Neural cell (in vitro differentiated cells): ENCODE data around the gene SUMO3. TPM values are rescaled to one million over a fixed set of nuclear protein-coding genes. Genes with fewer than 3 reads are reported as not detected.

Experiments used
- H2AFZ ChIP-seq: fragments of 200-600, 300-800 bp; sonication (generic), shearing (Covaris generic); 2 replicates; pipeline ENCODE4 v1.6.0; 2014; ENCODE audit warnings: low read depth, mild to moderate bottlenecking, antibody characterized with exemption, low read length, moderate library complexity
- H3F3A ChIP-seq: fragments of 200-600 bp; shearing (Covaris generic); 2 replicates; pipeline ENCODE4 v1.6.1; 2016; ENCODE audit warnings: mild to moderate bottlenecking, moderate library complexity, mixed read lengths, antibody characterized with exemption, low read length; ENCODE audit not compliant: insufficient read depth, poor library complexity, severe bottlenecking
- H3K27ac ChIP-seq: fragments of 200-600, 300-800 bp; sonication (generic), shearing (Covaris generic); 2 replicates; pipeline ENCODE4 v1.5.1; 2014; ENCODE audit warnings: mild to moderate bottlenecking, low read length, moderate library complexity
- H3K27me3 ChIP-seq: fragments of 300-800, 200-600 bp; sonication (generic), shearing (Covaris generic); 2 replicates; pipeline ENCODE4 v1.6.0; 2014; ENCODE audit warnings: mild to moderate bottlenecking, low read depth, low read length, moderate library complexity; ENCODE audit not compliant: insufficient read depth
- H3K36me3 ChIP-seq: fragments of 300-800, 200-600 bp; sonication (generic), shearing (Covaris generic); 2 replicates; pipeline ENCODE4 v1.5.1; 2014; ENCODE audit warnings: mild to moderate bottlenecking, antibody characterized with exemption, low read length, moderate library complexity; ENCODE audit not compliant: insufficient read depth
- H3K4me2 ChIP-seq: fragments of 300-800, 200-600 bp; sonication (generic), shearing (Covaris generic); 2 replicates; pipeline ENCODE4 v1.6.0; 2014; ENCODE audit warnings: mild to moderate bottlenecking, low read length
- H3K4me3 ChIP-seq: fragments of 300-800, 200-600 bp; sonication (generic), shearing (Covaris generic); 2 replicates; pipeline ENCODE4 v1.5.1; 2014; ENCODE audit warnings: mild to moderate bottlenecking, low read length, moderate library complexity
- H3K79me2 ChIP-seq: fragments of 200-600 bp; shearing (Covaris generic); replicated peaks from 2 replicates; pipeline ENCODE4 v1.6.0; 2014; ENCODE audit warnings: mild to moderate bottlenecking, low read length, moderate library complexity; ENCODE audit not compliant: insufficient read depth
- H3K9ac ChIP-seq: fragments of 300-800, 200-600 bp; sonication (generic), shearing (Covaris generic); 2 replicates; pipeline ENCODE4 v1.6.1; 2016; ENCODE audit warnings: mild to moderate bottlenecking, low read length, mixed read lengths
- H3K9me2 ChIP-seq: fragments of 200-600 bp; shearing (Covaris generic); 2 replicates; pipeline ENCODE4 v1.6.1; 2016; ENCODE audit warnings: mild to moderate bottlenecking, low read length, mixed read lengths; ENCODE audit not compliant: insufficient read depth
- H3K9me3 ChIP-seq: fragments of 200-600, 300-800 bp; sonication (generic), shearing (Covaris generic); 2 replicates; pipeline ENCODE4 v1.6.1; 2016; ENCODE audit warnings: mild to moderate bottlenecking, mixed run types, low read length, moderate library complexity, mixed read lengths
- H4K20me1 ChIP-seq: fragments of 200-600 bp; shearing (Covaris generic); 2 replicates; pipeline ENCODE4 v1.6.1; 2016; ENCODE audit warnings: mild to moderate bottlenecking, mixed run types; ENCODE audit not compliant: insufficient read depth
- CTCF ChIP-seq: fragments of 450-650 bp; IDR thresholded peaks from 2 replicates; pipeline ENCODE4 v1.5.1; 2014; ENCODE audit warnings: antibody characterized with exemption, mild to moderate bottlenecking, moderate library complexity; ENCODE audit not compliant: poor library complexity, severe bottlenecking
- EP300 ChIP-seq: fragments of 450-650 bp; conservative IDR thresholded peaks from 2 replicates; pipeline ENCODE4 v1.6.1; 2014; ENCODE audit warnings: antibody characterized with exemption, mild to moderate bottlenecking, moderate library complexity; ENCODE audit not compliant: poor library complexity, severe bottlenecking
- EZH2 ChIP-seq: fragments of 200-600, 300-800 bp; shearing (Covaris generic), sonication (generic); IDR thresholded peaks from 2 replicates; pipeline ENCODE4 v1.6.1; 2014; ENCODE audit warnings: antibody characterized with exemption, low read length, borderline replicate concordance, mild to moderate bottlenecking; ENCODE audit not compliant: insufficient read depth, poor library complexity, severe bottlenecking
- MXI1 ChIP-seq: fragments of 450-650 bp; conservative IDR thresholded peaks from 2 replicates; pipeline ENCODE4 v1.6.1; 2014; ENCODE audit warnings: antibody characterized with exemption, mild to moderate bottlenecking; ENCODE audit not compliant: poor library complexity, severe bottlenecking
- POLR2AphosphoS5 ChIP-seq: IDR thresholded peaks from 2 replicates; pipeline ENCODE4 v1.6.1; 2012
- RAD21 ChIP-seq: fragments of 450-650 bp; conservative IDR thresholded peaks from 2 replicates; pipeline ENCODE4 v1.6.1; 2014; ENCODE audit warnings: antibody characterized with exemption, mild to moderate bottlenecking, moderate library complexity
- SMC3 ChIP-seq: fragments of 450-650 bp; conservative IDR thresholded peaks from 2 replicates; pipeline ENCODE4 v1.6.1; 2014; ENCODE audit warnings: antibody characterized with exemption, mild to moderate bottlenecking, moderate library complexity; ENCODE audit not compliant: poor library complexity
- TAF1 ChIP-seq: IDR thresholded peaks from 2 replicates; pipeline ENCODE4 v1.6.1; 2012; ENCODE audit warnings: low read depth
- polyA plus RNA-seq: library from polyadenylated mRNA; depleted of rRNA; stranded (reverse); fragments of >200 nt; gene quantifications from 2 replicates; pipeline ENCODE4 v1.2.3, GENCODE V29; 2014
- TF ChIP-seq, protein P1 (sequence below): IDR thresholded peaks from 2 replicates; pipeline ENCODE4 v1.6.1; 2012; ENCODE audit warnings: borderline replicate concordance

SUMO3 gene
- polyA plus RNA-seq, 1 donor from 2014 or later: 113 TPM

GRCh38 chr21:44857127-44857892 lies 39.4 kb upstream of the SUMO3 start:
- Histone ChIP-seq H3K27ac (no peak overlapping the region), H3K4me3 (no peak overlapping the region), H2AFZ (no peak overlapping the region), H3K9me3 (no peaks in the 10 kb centered on the region), H3F3A (no peaks in the 10 kb centered on the region), H3K9me2 (no peaks in the 10 kb centered on the region), H3K9ac (no peak overlapping the region), H3K36me3 (peaks cover 5% of the 10 kb centered on the region), H3K27me3 (no peaks in the 10 kb centered on the region), H3K79me2 (peaks cover 23% of the 10 kb centered on the region), H4K20me1 (peaks cover 16% of the 10 kb centered on the region), H3K4me2 (no peak overlapping the region)
- no peak for TF ChIP-seq SMC3
- TF ChIP-seq POLR2AphosphoS5: no peak
- no peak for TF ChIP-seq TAF1
- no peak for TF ChIP-seq CTCF
- no peak for TF ChIP-seq MXI1
- no peak for TF ChIP-seq EP300
- TF ChIP-seq RAD21: no peak
- TF ChIP-seq EZH2: no peak
- TF ChIP-seq, protein P1, sequence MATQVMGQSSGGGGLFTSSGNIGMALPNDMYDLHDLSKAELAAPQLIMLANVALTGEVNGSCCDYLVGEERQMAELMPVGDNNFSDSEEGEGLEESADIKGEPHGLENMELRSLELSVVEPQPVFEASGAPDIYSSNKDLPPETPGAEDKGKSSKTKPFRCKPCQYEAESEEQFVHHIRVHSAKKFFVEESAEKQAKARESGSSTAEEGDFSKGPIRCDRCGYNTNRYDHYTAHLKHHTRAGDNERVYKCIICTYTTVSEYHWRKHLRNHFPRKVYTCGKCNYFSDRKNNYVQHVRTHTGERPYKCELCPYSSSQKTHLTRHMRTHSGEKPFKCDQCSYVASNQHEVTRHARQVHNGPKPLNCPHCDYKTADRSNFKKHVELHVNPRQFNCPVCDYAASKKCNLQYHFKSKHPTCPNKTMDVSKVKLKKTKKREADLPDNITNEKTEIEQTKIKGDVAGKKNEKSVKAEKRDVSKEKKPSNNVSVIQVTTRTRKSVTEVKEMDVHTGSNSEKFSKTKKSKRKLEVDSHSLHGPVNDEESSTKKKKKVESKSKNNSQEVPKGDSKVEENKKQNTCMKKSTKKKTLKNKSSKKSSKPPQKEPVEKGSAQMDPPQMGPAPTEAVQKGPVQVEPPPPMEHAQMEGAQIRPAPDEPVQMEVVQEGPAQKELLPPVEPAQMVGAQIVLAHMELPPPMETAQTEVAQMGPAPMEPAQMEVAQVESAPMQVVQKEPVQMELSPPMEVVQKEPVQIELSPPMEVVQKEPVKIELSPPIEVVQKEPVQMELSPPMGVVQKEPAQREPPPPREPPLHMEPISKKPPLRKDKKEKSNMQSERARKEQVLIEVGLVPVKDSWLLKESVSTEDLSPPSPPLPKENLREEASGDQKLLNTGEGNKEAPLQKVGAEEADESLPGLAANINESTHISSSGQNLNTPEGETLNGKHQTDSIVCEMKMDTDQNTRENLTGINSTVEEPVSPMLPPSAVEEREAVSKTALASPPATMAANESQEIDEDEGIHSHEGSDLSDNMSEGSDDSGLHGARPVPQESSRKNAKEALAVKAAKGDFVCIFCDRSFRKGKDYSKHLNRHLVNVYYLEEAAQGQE: no peak

DNA sequence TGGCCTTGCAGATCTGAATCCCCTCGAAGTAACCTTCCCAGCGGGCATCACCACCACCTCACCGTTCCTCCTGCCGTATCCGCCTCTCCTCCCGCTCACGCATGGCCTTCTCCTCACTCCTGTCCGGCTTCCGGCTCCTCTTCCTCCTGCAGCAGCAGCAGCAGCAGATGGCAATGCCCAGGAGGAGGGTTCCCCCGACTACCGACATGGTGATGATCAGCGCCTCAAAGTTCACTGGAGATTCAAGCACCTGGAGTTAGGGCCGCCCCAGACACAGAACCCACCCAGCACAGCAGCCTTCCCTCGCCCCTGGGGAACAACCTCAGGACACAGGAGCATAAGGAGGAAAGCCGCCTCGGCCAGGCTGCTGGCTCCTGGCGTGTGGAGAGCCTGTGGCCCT lies 38.3 kb upstream of the SUMO3 start:
- Histone ChIP-seq H3K36me3 (peaks cover 5% of the 10 kb centered on the region), H3K27ac (no peak overlapping the region), H3K9ac (no peak overlapping the region), H3K9me2 (no peaks in the 10 kb centered on the region), H3K4me2 (no peak overlapping the region), H3F3A (no peaks in the 10 kb centered on the region), H3K9me3 (no peaks in the 10 kb centered on the region), H3K79me2 (peaks cover 15% of the 10 kb centered on the region), H3K4me3 (no peak overlapping the region), H2AFZ (no peak overlapping the region), H4K20me1 (peaks cover 5% of the 10 kb centered on the region), H3K27me3 (no peaks in the 10 kb centered on the region)
- TF ChIP-seq, protein P1: no peak
- no peak for TF ChIP-seq SMC3
